HepG2 (cell line): ENCODE data around the gene FLAD1. TPM values are rescaled to one million over a fixed set of nuclear protein-coding genes. Genes with fewer than 3 reads are reported as not detected.

Experiments
- AHR ChIP-seq: IDR thresholded peaks from 2 replicates; pipeline ENCODE4 v1.6.1; 2018; ENCODE audit warnings: missing genetic modification reagents, missing compliant biosample characterization
- BRF2 ChIP-seq: sonication (generic); formaldehyde crosslinking; IDR thresholded peaks from 2 replicates; pipeline ENCODE4 v1.8.1; 2022; ENCODE audit warnings: mild to moderate bottlenecking, missing genetic modification reagents
- CEBPB ChIP-seq: IDR thresholded peaks from 2 replicates; pipeline ENCODE4 v1.6.1; 2011; ENCODE audit warnings: low read depth, low read length, improper control_type of control experiment, borderline replicate concordance
- DPF2 ChIP-seq: sonication (generic); formaldehyde crosslinking; IDR thresholded peaks from 2 replicates; pipeline ENCODE4 v1.4.0; 2020; ENCODE audit warnings: mild to moderate bottlenecking, low read depth, missing genetic modification reagents, borderline replicate concordance
- GABPA ChIP-seq, 2 experiments: IDR thresholded peaks; 2 replicates each; pipeline ENCODE4 v1.6.1; 2011 to 2016; ENCODE audit warnings: low read depth in 2 of 2, low read length in 1 of 2, missing biosample characterization in 1 of 2, missing genetic modification characterization in 1 of 2
- HMG20A ChIP-seq: IDR thresholded peaks from 2 replicates; pipeline ENCODE4 v1.6.1; 2016; ENCODE audit warnings: borderline replicate concordance
- KDM1A ChIP-seq: IDR thresholded peaks from 2 replicates; pipeline ENCODE4 v1.6.1; 2016; ENCODE audit warnings: missing compliant biosample characterization
- KLF13 ChIP-seq: sonication (generic); formaldehyde crosslinking; IDR thresholded peaks from 2 replicates; pipeline ENCODE4 v1.4.0; 2020; ENCODE audit warnings: mild to moderate bottlenecking, missing genetic modification reagents
- MAZ ChIP-seq, 2 experiments: sonication (generic) in 1 of 2; formaldehyde crosslinking in 1 of 2; IDR thresholded peaks; 2 replicates each; pipeline versions ENCODE4 v1.5.0 to v1.6.1; 2012 to 2020; ENCODE audit warnings: low read depth in 2 of 2, mild to moderate bottlenecking in 2 of 2, borderline replicate concordance in 1 of 2, improper control_type of control experiment in 1 of 2, low read length in 1 of 2, missing genetic modification reagents in 1 of 2, moderate library complexity in 1 of 2
- NFYB ChIP-seq: sonication (generic); formaldehyde crosslinking; IDR thresholded peaks from 2 replicates; pipeline ENCODE4 v1.4.0; 2020; ENCODE audit warnings: missing genetic modification reagents
- NFYC ChIP-seq: IDR thresholded peaks from 2 replicates; pipeline ENCODE4 v1.6.1; 2016; ENCODE audit warnings: missing genetic modification reagents, missing compliant biosample characterization
- POLR2AphosphoS2 ChIP-seq: IDR thresholded peaks from 2 replicates; pipeline ENCODE4 v1.6.1; 2011; ENCODE audit warnings: low read depth, low read length, improper control_type of control experiment
- SNAPC2 ChIP-seq: sonication (generic); formaldehyde crosslinking; IDR thresholded peaks from 2 replicates; pipeline ENCODE4 v1.8.1; 2022; ENCODE audit warnings: mild to moderate bottlenecking, missing genetic modification reagents
- ZIK1 ChIP-seq: sonication (generic); formaldehyde crosslinking; IDR thresholded peaks from 2 replicates; pipeline ENCODE4 v1.5.0; 2020; ENCODE audit warnings: mild to moderate bottlenecking, low read depth, missing genetic modification reagents, borderline replicate concordance
- ZNF17 ChIP-seq: sonication (generic); formaldehyde crosslinking; IDR thresholded peaks from 2 replicates; pipeline ENCODE4 v1.5.0; 2020; ENCODE audit warnings: mild to moderate bottlenecking, missing genetic modification reagents
- ZNF225 ChIP-seq: sonication (generic); formaldehyde crosslinking; IDR thresholded peaks from 2 replicates; pipeline ENCODE4 v1.4.0; 2020; ENCODE audit warnings: mild to moderate bottlenecking, missing genetic modification reagents
- ZNF292 ChIP-seq: sonication (generic); formaldehyde crosslinking; IDR thresholded peaks from 2 replicates; pipeline ENCODE4 v1.8.1; 2022; ENCODE audit warnings: mild to moderate bottlenecking, low read depth, missing genetic modification reagents, borderline replicate concordance
- ZNF549 ChIP-seq: sonication (generic); formaldehyde crosslinking; IDR thresholded peaks from 2 replicates; pipeline ENCODE4 v1.5.0; 2020; ENCODE audit warnings: missing genetic modification reagents
- ZNF574 ChIP-seq: sonication (generic); formaldehyde crosslinking; IDR thresholded peaks from 2 replicates; pipeline ENCODE4 v1.4.0; 2020; ENCODE audit warnings: missing genetic modification reagents
- ZNF629 ChIP-seq: sonication (generic); formaldehyde crosslinking; conservative IDR thresholded peaks from 2 replicates; pipeline ENCODE4 v1.5.0; 2020; ENCODE audit warnings: missing genetic modification reagents
- ZNF761 ChIP-seq: sonication (generic); formaldehyde crosslinking; conservative IDR thresholded peaks from 2 replicates; pipeline ENCODE4 v1.4.0; 2020; ENCODE audit warnings: mild to moderate bottlenecking, missing genetic modification reagents
- polyA plus RNA-seq, 8 experiments: library from polyadenylated mRNA; depleted of rRNA in 3 of 8; stranded (reverse) in 7 of 8; unstranded in 1 of 8; fragments of >200 nt; fragmentation: Illumina TruSeq in 4 of 8; extraction: Trizol in 4 of 8; gene quantifications; 2 replicates each; pipeline versions ENCODE4 v1.2.1 to v1.2.3, GENCODE V29; 2011 to 2016; ENCODE audit warnings: low read depth in 4 of 8, missing spikeins in 1 of 8, mixed read lengths in 1 of 8; ENCODE audit not compliant: insufficient read depth in 1 of 8
- total RNA-seq, 5 experiments: library from RNA; depleted of rRNA; stranded (reverse); fragments of >200 nt; fragmentation: Illumina TruSeq; extraction: Trizol; gene quantifications; 2 replicates each; pipeline ENCODE4 v1.2.3, GENCODE V29; 2016; ENCODE audit warnings: low read depth in 1 of 5
- TF ChIP-seq, protein P1 (sequence below): sonication (generic); formaldehyde crosslinking; IDR thresholded peaks from 2 replicates; pipeline ENCODE4 v1.8.0; 2022; ENCODE audit warnings: mild to moderate bottlenecking, missing genetic modification reagents

The FLAD1 gene
- total and polyA plus RNA-seq, 2 of the 13 experiments (the other 11 are each of a cell fraction or from before 2014, with no cell fraction given) = 25.9 to 32.8 TPM

DNA sequence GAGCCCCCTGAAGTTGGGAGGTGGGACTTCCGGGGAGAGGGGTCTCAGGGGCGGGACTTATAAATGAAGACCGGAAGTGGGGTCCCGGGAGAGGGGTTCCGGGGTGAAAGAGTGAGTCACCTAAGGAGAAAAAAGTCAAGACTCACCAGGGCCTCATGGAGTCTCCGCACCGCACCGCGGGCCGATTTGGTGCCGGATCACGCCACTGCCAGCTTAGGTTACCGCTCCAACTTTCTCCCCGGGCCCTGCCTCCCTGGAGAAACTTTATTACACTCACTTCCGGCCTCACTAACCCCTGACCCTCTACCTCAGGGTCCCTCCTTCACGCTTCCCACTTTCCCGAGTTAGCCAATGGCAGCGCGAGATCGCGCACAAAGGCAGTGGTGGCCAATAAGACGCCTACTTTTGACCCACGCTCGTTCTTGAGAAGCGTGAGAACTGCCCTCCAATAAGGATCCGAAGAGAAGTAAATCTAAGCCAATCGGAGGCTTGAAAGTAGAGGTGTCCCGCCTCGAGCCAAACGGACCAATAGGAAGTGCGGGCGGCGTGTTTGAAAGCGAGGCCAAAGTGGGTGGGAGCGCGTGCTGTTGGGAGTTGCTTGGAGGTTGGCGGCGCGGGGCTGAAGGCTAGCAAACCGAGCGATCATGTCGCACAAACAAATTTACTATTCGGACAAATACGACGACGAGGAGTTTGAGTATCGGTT, 8.9 kb upstream of the FLAD1 start, which contains the start of gene CKS1B (continued):
- TF ChIP-seq GABPA (IDR thresholded peaks at IDR 0.05; ENCODE audit: low read depth, low read length) (peak; percentile 70), GABPA (CRISPR knock-in tag; IDR thresholded peaks at IDR 0.05; ENCODE audit: low read depth) (peak; percentile 90), ZNF629 (no peak), ZNF17 (no peak), CEBPB (no peak), NFYB (CRISPR knock-in tag) (peak; percentile 99), ZNF761 (CRISPR knock-in tag) (no peak), SNAPC2 (CRISPR knock-in tag) (peak; percentile 43; the same call in 1 of the 2 replicates), POLR2AphosphoS2 (peak; percentile 18; the same call in 1 of the 2 replicates), MAZ (IDR thresholded peaks at IDR 0.05; ENCODE audit: borderline replicate concordance, low read depth, low read length) (no peak), MAZ (CRISPR knock-in tag; IDR thresholded peaks at IDR 0.05; ENCODE audit: low read depth) (peak; percentile 56), ZNF574 (CRISPR knock-in tag) (peak; percentile 54; the same call in 1 of the 2 replicates), ZNF292 (CRISPR knock-in tag) (no peak), KDM1A (CRISPR knock-in tag) (no peak), BRF2 (CRISPR knock-in tag) (peak; percentile 66; the same call in 1 of the 2 replicates), ZNF225 (CRISPR knock-in tag) (no peak), ZNF549 (CRISPR knock-in tag) (no peak), DPF2 (CRISPR knock-in tag) (no peak), ZIK1 (CRISPR knock-in tag) (no peak), HMG20A (no peak), AHR (CRISPR knock-in tag) (no peak), NFYC (peak; percentile 99), KLF13 (no peak)
- TF ChIP-seq, protein P1, sequence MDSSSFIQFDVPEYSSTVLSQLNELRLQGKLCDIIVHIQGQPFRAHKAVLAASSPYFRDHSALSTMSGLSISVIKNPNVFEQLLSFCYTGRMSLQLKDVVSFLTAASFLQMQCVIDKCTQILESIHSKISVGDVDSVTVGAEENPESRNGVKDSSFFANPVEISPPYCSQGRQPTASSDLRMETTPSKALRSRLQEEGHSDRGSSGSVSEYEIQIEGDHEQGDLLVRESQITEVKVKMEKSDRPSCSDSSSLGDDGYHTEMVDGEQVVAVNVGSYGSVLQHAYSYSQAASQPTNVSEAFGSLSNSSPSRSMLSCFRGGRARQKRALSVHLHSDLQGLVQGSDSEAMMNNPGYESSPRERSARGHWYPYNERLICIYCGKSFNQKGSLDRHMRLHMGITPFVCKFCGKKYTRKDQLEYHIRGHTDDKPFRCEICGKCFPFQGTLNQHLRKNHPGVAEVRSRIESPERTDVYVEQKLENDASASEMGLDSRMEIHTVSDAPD = no peak
